Brain pericyte (primary cell): ENCODE measurements around the gene H6PD.
"Not testable (repeated sequence)": the region's sequence is repeated elsewhere in the genome, so short reads cannot be mapped to it uniquely, and the experiment has no call there.

Source experiments
- DNase-seq: peaks from one replicate; pipeline ENCODE4 v3.0.0-alpha.2; 2012; ENCODE audit warnings: low read depth, low spot score

The H6PD gene

DNA sequence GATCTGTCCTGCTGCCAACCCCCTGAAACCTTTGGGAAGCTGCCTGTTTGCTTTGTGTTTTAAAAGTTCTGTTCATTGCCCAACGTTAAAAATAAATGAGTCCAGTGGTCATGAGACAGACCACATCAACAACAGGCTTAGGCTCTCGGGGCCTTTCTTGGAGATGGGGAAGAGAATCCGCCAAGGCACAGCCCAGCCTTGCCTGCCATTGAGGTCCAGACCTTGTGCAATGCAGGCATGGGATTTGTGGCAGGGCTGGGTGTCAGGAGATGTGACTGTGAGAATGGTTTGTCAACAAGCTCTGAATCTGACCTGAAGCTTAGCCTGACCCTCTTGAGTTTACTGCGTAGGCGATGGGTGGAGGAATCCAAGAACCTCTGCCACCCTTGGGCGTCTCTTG is 62.3 kb downstream of the H6PD start:
- no peak for DNase-seq

DNA sequence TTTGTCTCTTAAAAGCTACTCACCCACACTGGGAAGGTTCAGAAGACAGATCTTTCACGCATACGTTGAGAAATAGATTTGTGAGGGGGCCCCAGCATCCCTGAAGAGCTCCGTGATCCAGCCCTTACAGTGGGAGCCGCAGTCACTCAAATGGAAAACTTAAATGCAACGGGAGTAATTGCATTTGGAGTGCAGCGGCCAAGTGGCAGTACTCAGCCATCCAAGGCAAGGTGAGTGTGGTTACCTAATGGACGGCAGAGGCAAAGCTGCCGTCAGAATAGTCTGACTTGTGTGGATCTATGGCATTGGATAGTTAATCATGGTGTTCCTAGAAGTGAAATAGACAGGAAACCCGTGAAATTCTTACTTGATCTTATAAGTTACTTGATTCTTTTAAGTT is 63.3 kb downstream of the H6PD start:
- no peak for DNase-seq

DNA sequence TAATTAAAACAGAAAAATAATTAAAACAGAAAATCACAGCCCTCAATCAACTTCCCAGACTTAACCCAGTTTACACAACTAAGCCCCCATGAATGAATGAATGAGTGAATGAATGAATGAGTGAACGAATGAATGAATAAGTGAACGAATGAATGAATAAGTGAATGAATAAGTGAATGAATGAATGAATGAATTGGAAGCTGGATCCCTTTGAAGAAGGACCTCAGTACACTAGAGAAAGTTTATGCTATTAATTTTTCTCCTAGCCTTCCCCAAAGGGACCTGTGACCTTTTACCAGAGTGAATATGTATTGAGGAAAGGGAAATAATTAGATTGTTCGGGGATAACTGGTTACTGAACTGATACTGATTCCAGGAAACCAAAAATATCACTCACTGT is 63.7 kb downstream of the H6PD start:
- DNase-seq, result no peak

DNA sequence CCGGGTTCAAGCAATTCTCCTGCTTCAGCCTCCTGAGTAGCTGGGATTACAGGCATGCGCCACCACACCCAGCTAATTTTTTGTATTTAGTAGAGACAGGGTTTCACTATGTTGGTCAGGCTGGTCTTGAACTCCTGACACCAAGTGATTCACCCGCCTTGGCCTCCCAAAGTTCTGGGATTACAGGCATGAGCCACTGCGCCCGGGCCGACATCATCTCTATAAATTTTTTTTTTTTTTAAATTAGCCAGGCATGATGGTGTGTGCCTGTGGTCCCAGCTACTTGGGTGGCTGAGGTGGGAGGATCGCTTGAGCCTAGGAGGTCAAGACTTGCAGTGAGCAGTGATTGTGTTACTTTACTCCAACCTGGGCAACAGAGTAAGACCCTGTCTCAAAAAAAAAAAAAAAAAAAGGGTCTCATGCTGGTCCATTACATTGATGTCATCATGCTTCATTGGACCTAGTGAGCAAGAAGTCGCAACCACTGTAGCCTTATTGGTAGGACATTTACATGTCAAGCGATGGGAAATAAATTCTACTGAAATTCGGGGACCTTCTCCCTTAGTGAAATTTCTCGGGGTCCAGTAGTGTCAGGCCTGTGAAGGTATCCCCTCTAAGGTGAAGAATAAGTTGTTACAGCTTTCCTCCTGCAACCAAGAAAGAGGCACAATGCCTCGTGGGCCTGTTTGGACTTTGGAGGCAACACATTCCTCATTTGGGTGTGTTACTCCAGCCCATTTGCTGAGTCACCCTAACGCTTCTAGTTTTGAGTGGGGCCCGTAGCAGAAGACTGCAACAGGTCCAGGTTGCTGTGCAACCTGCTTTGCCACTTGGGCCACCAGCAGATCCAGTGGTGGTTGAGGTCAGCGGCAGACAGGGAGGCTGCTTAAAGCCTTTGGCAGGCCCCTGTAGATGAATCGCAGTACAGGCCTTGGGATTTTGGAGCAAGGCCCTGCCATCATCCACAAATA is 65.3 kb downstream of the H6PD start:
- DNase-seq, result not testable (repeated sequence)

DNA sequence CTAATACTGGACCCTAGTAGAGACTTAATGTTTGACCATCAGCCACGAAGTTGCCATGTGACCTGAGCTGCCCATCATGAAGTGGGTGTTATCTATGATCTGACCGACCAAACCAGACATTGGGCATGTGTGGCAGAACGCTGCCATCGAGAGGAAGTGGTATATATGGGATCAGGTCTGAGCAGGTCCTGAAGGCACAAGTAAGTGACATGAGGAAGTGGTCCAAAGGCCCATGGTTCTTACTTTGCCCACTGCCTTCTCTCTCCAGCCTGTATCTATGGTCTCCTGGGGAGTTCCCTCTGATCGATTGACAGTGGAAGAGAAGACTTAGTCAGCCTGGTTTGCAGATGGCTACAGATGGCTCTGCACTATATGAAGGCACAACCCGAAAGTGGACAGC is 66.0 kb downstream of the H6PD start:
- no peak for DNase-seq

DNA sequence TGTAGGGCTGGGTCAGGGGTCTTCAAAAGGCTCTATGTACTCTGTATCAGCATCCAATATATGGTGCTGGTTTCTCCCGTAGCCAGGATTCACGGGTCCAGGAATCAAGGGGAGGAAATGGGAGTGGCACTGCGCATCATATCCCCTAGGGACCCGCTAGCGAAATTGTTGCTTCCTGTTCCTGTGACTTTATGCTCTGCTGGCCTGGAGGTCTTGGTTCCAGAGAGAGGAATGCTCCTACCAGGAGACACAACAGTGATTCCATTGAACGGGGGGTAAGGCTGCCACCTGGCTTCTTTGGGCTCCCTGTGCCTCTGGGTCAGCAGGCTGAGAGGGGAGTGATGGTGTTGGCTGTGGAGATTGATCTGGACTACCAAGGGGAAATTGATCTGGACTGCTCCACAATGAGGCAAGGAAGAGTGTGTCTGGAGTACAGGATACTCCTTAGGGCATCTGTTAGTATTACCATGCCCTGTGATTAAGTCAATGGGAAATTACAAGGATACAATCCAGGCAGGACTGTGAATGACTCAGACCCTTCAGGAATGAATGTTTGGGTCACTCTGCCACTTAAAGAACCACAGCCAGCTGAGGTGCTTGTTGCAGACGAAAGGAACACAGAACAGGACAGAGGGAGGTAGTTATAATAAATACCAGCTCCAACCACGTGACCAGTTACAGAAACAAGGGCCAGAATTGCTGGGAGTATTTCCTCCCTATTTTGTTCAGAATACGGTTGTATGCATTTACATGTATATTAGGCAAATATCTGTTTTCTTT is 68.4 kb downstream of the H6PD start:
- DNase-seq, result peak; percentile 41

DNA sequence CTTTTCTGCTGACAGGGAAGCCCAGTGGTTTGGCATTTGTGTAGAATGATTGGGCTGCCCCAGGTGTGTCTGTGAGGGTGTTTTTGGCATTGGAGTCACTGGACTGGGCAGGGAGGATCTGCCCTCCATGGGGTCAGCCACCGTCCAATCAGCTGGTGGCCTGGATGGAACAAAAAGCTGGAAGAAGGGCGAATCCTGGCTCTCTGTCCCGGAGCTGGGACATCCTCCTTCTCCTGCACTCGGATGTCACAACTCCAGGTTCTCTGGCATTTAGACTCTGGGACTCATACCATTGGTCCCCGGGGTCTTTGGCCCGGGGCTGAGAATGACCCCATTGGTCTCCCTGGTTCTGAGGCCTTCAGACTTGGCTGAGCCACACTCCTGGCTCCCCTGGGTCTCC is 69.3 kb downstream of the H6PD start:
- DNase-seq, result no peak

DNA sequence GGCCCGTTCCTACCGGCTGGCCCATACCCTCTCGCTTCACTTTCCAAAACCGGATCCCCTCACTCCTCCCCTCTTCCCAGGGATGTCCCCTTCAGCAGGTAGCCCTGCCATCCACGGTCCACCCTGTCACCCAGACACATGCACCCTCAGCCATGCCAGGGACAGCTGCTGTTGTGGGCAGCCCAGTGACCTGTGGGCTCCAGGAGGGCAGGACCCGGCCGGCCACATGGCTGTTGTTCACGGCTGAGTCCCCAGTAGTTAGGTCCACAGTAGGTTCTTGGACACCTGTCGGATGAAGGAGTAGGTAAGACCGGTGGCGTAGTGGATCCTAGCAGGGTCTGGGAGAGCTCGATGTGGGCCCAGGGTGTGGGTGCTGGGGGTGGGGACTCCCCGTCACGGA is 70.6 kb downstream of the H6PD start:
- no peak for DNase-seq

DNA sequence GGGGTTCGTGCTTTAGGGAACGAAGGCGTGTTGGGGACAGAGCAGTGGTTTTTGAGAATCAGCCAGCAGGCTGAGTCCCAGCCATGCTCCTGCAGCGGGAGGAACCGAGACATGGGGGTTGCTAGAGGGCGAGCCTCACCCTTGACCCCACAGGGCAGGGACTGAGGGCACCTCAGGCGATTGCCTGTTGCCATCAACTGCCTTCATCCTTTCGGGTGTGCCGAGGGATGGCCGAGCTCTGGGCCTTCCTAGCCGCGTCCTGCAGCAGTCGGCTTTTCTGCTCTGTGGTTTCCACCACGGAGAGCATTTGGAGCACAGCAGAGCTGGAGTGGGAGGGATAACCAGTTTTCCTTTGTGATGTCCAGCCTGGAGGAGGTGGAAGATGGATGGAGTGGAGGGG is 71.4 kb downstream of the H6PD start:
- DNase-seq, result no peak

DNA sequence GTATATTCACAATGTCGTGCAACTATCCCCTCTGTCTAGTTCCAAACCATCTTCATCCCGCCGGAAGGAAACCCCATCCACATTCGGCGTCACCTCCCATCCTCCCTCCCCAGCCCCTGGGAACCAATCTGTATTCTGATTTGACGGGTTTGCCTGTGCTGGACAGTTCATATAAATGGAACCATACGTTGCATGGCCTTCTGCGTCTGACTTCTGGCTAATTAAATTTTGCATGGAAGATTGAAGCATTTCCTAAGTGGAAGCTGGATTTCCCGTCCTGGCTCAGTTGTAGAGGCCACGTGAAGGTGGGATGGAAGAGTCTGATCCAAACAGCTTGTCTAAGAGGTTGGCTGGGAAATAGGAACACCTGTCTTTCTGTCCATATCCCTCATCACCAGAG is 72.7 kb downstream of the H6PD start:
- DNase-seq, result no peak

DNA sequence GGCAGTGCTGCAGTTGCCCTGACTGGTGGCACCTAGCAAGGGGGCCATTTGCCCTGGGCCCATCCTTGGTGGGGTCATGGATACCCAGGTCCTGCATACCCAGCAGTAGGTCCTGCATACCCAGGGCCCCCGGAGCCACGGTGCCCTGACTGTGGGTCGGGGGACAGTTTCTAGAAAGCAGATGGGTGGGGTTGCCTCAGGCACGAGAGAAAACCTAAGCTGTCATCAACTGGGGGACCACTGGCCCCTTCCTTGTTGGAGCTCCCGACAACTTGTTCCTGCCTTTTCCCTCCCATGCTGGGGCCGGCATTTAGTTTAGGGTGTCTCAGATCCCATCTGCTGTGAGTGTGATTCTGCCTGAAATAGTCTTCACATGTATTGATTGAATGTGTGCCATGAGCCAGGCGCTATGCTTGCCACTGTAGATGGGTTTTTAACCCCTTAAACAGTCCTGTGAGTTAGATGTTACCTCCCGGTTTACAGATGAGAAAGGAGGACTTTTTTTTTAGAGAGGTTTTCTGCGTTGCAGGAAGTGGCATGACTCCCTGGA is 73.7 kb downstream of the H6PD start:
- no peak for DNase-seq

DNA sequence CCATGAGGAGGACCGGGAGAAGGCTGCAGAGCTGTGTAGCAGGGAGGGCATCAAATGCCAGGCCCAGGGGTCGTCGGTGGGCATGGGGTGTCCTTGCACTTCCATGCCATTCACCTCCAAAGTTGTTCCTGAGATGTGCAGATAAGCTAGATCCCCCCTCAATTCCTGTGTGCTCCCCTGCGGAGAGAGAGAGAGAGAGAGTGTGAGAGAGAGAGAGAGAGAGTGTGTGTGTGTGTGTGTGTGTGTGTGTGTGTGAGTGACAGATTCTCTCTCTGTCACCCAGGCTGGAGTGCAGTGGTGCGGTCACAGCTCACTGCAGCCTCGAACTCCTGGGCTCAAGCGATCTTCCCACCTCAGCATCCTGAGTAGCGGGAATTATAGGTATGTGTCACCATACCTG is 74.5 kb downstream of the H6PD start:
- DNase-seq, result no peak

DNA sequence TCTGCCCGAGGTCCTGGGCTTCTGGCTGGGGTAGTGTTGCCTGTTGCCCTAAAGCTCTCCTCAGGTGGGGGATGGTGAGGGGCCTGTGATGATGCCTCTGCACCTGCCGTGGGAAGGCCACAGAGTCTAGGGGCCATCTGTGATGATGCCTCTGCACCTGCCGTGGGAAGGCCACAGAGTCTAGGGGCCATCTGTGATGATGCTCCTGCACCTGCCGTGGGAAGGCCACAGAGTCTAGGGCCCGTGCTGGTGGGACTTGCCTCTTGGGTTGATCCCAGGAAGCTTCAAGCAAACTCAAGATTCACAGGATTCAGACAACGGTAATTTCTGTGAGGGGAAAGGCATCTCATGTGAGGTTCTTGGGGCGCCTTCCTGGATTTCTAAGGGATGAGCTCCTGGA is 75.4 kb downstream of the H6PD start:
- DNase-seq, result no peak

DNA sequence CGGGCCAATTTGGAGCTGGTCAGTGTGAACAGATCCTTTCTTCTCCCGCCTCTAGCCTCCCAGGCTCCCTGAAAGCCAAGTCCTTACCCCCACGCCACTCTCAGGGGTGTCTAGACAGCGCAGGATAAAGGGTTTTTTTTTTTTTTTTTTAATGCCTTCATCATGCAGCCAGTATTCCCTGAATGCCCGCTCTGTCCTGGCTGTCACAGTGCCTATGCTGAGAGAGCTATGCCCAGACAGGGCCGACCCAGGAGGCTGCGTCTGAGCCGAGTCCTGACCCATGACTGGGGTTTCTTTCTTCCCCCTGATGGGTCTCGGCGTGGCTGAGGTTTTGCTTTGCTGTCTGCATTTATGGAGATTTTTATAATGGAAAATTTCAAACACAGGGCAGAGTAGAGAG is 76.5 kb downstream of the H6PD start:
- DNase-seq, result no peak

DNA sequence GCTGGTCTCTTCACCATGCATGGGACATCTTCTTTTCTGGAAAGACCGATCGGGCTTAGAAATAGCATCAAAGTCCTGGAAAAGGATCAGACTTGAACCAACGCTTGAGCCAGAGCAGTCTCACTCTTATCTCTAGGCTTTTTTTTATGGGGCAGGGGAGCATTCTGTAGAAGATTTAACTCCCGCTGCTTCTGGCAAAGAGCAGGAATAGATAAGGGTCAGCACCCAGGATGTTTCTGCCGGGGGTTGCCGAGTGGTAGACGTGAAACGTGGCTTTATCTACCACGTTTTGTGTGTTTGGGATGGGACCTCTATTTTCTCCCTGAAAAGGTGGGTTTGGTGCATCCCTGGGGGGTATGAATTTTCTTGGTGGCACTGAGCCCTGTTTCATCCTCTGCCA is 76.9 kb downstream of the H6PD start:
- no peak for DNase-seq

DNA sequence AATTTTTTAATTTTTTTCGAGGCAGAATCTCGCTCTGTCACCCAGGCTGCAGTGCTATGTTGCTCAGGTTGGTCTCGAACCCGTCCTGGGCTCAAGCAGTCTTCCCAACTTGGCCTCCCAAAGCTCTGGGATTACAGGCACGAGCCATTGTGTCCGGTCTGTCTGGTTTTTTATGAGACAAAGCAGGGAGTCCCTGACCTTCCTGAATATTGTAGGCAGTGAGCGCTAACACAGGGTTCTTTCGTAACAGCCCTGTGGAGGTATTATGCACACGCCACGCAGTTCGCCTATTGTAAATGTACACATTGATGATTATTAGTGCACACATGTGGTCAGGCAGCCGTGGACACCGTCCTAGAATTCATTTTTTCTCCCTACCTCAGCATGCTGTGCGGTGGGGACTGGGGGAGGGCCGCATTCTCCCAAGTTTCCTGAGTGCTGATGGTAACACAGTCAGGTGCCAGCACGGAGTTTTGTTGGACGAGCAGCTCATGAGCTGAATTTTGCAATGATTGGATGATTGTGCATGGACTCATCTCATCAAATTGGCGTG is 77.7 kb downstream of the H6PD start:
- DNase-seq, result no peak

DNA sequence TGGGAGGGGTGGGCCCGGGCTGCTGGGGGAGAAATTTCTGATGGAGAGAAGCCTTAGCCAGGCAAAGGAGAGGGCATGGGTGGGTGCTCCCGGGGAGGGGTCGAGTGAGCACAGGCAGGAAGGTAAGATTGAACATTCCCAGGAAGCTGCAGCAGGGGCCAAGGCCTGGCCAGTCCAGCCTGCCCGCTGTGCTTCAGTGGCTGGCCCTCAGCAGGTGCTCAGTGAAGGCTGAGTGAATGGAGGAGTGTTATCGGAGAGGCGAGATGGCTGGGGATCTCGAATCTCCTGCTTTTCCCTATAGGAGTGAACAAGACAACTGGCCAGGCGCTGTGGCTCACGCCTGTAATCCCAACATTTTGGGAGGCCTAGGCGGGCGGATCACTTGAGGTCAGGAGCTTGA is 79.0 kb downstream of the H6PD start:
- no peak for DNase-seq

DNA sequence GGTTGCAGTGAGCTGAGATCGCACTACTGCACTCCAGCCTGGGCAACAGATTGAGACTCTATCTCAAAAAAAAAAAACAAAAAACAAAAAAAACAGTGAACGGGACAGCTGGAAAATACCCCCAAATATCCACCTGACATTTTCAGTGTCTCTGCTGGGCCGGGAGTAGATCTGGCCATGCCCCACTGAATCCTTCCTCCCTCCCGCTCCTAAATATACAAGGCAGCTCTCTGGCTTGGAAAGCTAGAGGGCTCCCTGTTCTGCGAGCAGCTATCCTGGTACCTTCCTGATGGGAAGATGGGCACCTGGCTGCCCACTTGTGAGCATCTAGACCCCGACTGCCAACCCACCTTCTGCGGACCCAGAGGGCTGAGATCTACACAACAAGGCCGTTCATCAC is 79.5 kb downstream of the H6PD start:
- DNase-seq, result no peak

DNA sequence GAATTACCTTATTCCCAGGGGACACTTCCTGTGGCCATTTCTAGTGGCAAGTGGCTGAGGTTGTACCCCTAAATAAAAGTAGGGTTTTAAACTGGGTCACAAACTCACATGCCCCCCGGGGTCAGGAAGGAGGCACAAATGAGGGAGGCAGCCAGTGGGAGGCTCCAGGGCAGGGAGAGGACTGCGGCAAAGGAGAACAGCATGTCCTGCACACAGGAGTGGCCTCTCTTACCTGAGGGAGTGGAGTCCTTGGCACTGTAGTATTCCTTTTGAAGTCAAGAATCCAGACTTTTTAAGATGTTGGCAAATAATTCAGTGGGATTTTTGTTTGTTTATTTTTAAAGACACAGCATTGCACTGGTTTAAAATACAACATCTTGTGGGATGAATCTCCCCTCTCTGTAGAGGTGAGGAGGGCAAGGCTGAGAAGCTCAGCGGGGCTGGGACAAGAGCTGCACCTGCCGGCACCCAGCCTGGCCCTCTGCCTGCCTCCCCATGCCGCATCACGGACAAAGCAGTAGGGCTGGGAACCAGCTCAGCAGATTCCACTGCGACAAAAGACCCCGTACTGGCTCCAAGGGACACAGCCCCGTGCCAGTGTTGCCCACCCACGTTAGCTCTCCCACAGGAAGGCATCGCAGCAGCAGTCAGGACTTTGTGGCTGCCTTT is 80.3 kb downstream of the H6PD start:
- DNase-seq, result no peak

DNA sequence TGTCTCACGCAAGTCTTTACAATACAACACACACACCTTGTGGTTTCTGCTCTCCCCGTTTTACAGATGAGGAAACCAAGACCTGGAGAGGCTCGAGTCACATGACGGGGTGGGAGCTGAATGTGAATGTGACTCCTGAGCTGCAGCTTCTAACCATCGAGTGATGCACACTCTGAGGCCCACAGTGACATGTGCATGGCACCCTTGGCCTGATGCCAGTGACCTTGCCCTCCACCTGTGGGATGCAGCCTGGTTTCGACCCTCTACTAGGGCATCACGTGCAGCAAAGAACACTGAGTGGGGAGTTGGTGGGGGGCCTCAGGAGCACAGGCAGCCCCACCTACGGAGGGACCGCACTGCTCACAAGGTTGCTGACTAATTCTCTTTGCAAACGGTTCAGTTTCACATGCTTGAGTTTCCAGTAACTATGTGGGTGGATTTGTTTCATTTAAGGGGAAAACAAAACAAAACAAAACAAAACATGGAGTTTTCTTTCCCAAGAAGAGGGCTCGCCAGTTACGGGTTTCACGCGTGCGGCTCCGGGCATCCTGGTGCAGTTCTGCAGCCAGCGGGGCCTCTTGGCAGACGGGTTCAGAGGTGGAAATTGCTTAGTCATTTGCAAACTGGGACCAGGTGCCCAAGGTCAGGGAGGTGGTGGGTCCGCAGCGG is 81.0 kb downstream of the H6PD start:
- DNase-seq, result peak; percentile 85

DNA sequence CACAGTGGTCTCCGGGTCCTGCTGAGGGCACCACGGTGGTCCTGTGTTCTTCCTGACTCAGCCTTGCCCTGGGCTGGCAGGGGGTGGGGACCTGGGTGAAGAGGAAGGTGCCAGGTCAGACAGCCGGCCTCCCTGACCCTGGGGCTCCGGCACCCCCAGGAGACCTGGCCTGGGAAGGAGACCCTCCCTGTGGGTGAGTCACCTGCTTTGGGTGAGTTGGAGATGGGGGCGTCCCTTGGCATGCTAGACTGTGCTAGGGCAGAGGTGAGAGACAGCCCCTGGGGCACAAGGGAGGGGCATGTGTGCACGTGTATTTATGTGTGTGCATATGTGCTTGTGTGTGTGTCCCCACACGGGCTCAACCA is 81.5 kb downstream of the H6PD start:
- no peak for DNase-seq
